SK-N-SH treated with all-trans-retinoic acid at 6 μM for 48 hours (cell line): ENCODE results near the gene OR4K2.
"Not testable (repeated sequence)": the region's sequence is repeated elsewhere in the genome, so short reads cannot be mapped to it uniquely, and the experiment has no call there.

ENCODE experiments used
- ATAC-seq: fragments of 200-7000 bp; cut with Tn5 transposase; 3 replicates; pipeline ENCODE4 v1.9.1; 2020; ENCODE audit warnings: mild to moderate bottlenecking, moderate library complexity
- ARNTL ChIP-seq: fragments of 450-650 bp; formaldehyde crosslinking; IDR thresholded peaks from 2 replicates; pipeline ENCODE4 v1.5.0; 2020; ENCODE audit warnings: low read depth, mild to moderate bottlenecking, moderate library complexity, borderline replicate concordance
- BACH2 ChIP-seq: fragments of 250-450 bp; sonication (Bioruptor Pico); IDR thresholded peaks from 2 replicates; pipeline ENCODE4 v1.9.0; 2021; ENCODE audit warnings: mild to moderate bottlenecking, borderline replicate concordance
- CSDC2 ChIP-seq: fragments of 250-450 bp; sonication (Bioruptor Pico); IDR thresholded peaks from 2 replicates; pipeline ENCODE4 v1.5.0; 2020; ENCODE audit warnings: mild to moderate bottlenecking, moderate library complexity
- CSRNP3 ChIP-seq: fragments of 250-450 bp; sonication (Bioruptor Pico); IDR thresholded peaks from 2 replicates; pipeline ENCODE4 v1.5.1; 2021; ENCODE audit warnings: mild to moderate bottlenecking, moderate library complexity
- ESRRG ChIP-seq: fragments of 250-450 bp; sonication (Bioruptor Pico); IDR thresholded peaks from 2 replicates; pipeline ENCODE4 v1.6.1; 2021; ENCODE audit warnings: mild to moderate bottlenecking
- PATZ1 ChIP-seq: fragments of 250-450 bp; sonication (Bioruptor Pico); IDR thresholded peaks from 2 replicates; pipeline ENCODE4 v1.8.0; 2020; ENCODE audit warnings: mild to moderate bottlenecking, moderate library complexity, borderline replicate concordance
- POU6F1 ChIP-seq: fragments of 250-450 bp; sonication (Bioruptor Pico); IDR thresholded peaks from 2 replicates; pipeline ENCODE4 v1.8.0; 2021; ENCODE audit warnings: low read depth, mild to moderate bottlenecking, moderate library complexity, borderline replicate concordance
- PPARA ChIP-seq: fragments of 250-450 bp; sonication (Bioruptor Pico); IDR thresholded peaks from 2 replicates; pipeline ENCODE4 v1.5.0; 2020; ENCODE audit warnings: mild to moderate bottlenecking, borderline replicate concordance
- RARB ChIP-seq: fragments of 250-450 bp; sonication (Bioruptor Pico); IDR thresholded peaks from 2 replicates; pipeline ENCODE4 v1.8.0; 2021; ENCODE audit warnings: mild to moderate bottlenecking, moderate library complexity
- SNAI2 ChIP-seq: fragments of 250-450 bp; sonication (Bioruptor Pico); IDR thresholded peaks from 2 replicates; pipeline ENCODE4 v1.5.0; 2020; ENCODE audit warnings: mild to moderate bottlenecking, moderate library complexity
- TOX ChIP-seq: fragments of 250-450 bp; sonication (Bioruptor Pico); IDR thresholded peaks from 2 replicates; pipeline ENCODE4 v1.8.0; 2021; ENCODE audit warnings: mild to moderate bottlenecking, moderate library complexity, borderline replicate concordance
- TSHZ2 ChIP-seq: fragments of 250-450 bp; sonication (Bioruptor Pico); IDR thresholded peaks from 2 replicates; pipeline ENCODE4 v1.5.0; 2020; ENCODE audit warnings: mild to moderate bottlenecking, moderate library complexity
- ZFP3 ChIP-seq: fragments of 250-450 bp; sonication (Bioruptor Pico); IDR thresholded peaks from 2 replicates; pipeline ENCODE4 v1.5.0; 2020; ENCODE audit warnings: mild to moderate bottlenecking, moderate library complexity
- ZFP30 ChIP-seq: fragments of 450-650 bp; formaldehyde crosslinking; IDR thresholded peaks from 2 replicates; pipeline ENCODE4 v1.5.0; 2022; ENCODE audit warnings: mild to moderate bottlenecking, moderate library complexity
- ZNF565 ChIP-seq: fragments of 450-650 bp; formaldehyde crosslinking; conservative IDR thresholded peaks from 2 replicates; pipeline ENCODE4 v1.5.0; 2020; ENCODE audit warnings: low read depth, mild to moderate bottlenecking, moderate library complexity
- ZNF70 ChIP-seq: fragments of 450-650 bp; formaldehyde crosslinking; IDR thresholded peaks from 2 replicates; pipeline ENCODE4 v1.5.0; 2020; ENCODE audit warnings: mild to moderate bottlenecking, moderate library complexity
- ZNF8 ChIP-seq: fragments of 450-650 bp; formaldehyde crosslinking; IDR thresholded peaks from 2 replicates; pipeline ENCODE4 v1.5.0; 2020; ENCODE audit warnings: mild to moderate bottlenecking, moderate library complexity

OR4K2 gene

GRCh38 chr14:19874842-19875241 is at the start of gene OR4K2:
OR4K2 (plus strand) TSS chr14:19875142; CDS start chr14:19876268, 1,126 bp downstream.
- no peak for TF ChIP-seq ZNF565 (CRISPR knock-in tag)
- no peak for TF ChIP-seq ESRRG (CRISPR knock-in tag)
- TF ChIP-seq ZFP30 (CRISPR knock-in tag), result no peak
- TF ChIP-seq ZNF70 (CRISPR knock-in tag), result no peak
- TF ChIP-seq ARNTL (CRISPR knock-in tag), result no peak
- no peak for TF ChIP-seq PATZ1
- TF ChIP-seq RARB (CRISPR knock-in tag), result no peak
- TF ChIP-seq SNAI2 (CRISPR knock-in tag), result no peak
- TF ChIP-seq POU6F1 (CRISPR knock-in tag), result no peak
- no peak for TF ChIP-seq BACH2 (CRISPR knock-in tag)
- no peak for TF ChIP-seq ZNF8 (CRISPR knock-in tag)
- no peak for TF ChIP-seq TSHZ2
- no peak for TF ChIP-seq ZFP3 (CRISPR knock-in tag)
- no peak for TF ChIP-seq PPARA (CRISPR knock-in tag)
- TF ChIP-seq CSDC2 (CRISPR knock-in tag), result no peak
- TF ChIP-seq CSRNP3 (CRISPR knock-in tag), result no peak
- no peak for ATAC-seq

- ATAC-seq, result not testable (repeated sequence)
These were observed 47.2 kb upstream of the OR4K2 start for GRCh38 chr14:19827626-19828244.

GRCh38 chr14:19828314-19828713 is 46.6 kb upstream of the OR4K2 start:
- TF ChIP-seq TSHZ2 (no peak), BACH2 (CRISPR knock-in tag) (no peak), ARNTL (CRISPR knock-in tag) (no peak), POU6F1 (CRISPR knock-in tag) (no peak), TOX (no peak), PPARA (CRISPR knock-in tag) (no peak), ZFP30 (CRISPR knock-in tag) (no peak), CSDC2 (CRISPR knock-in tag) (no peak)
- ATAC-seq, result no peak

- ATAC-seq, result not testable (repeated sequence)
These were observed 40.6 kb upstream of the OR4K2 start for GRCh38 chr14:19834203-19834848.
